Measurements from ENCODE around the gene CARS2.
A peak's percentile ranks its signal among the peaks of the same experiment; 100 is the strongest.

The CARS2 gene

DNA sequence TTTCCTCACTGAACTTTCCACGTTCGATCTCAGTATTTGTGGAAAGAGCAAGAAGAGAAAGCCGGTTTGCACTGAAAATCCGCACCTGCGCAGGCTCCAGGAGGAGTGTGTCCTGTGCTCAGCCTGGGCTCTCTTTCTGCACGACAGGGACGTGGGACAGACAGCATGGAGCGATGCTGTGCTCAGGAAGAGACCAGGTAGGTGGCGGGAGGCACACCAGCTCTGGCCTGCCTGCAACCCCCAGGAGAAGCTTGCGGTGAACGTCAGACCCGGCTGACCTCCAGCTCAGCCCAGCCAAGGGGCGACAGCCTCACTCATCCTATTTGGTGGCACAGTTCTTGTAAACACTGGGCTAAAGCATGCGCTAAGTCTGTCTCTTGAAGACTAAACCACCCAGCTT, 54.6 kb downstream of the CARS2 start:
- DNase-seq = no peak

DNA sequence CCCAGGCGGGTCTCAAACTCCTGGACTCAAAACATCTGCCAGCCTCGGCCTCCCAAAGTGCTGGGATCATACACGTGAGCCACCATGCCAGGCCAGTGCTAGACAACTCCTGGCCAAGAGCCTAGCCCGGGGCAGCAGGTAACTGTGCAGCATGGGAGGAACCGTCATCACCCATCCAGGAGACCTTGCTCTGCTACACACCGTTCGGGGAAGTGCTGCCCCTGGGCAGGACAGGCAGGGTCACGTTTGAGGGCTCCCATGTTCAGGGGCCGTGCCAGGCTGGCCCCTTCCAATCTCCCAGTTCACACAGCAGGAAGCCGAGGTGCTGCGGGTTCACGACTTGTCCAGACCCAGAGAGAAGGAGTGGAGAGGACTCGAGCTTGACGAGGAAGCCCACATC, 55.5 kb downstream of the CARS2 start:
- DNase-seq = peak; percentile 46

DNA sequence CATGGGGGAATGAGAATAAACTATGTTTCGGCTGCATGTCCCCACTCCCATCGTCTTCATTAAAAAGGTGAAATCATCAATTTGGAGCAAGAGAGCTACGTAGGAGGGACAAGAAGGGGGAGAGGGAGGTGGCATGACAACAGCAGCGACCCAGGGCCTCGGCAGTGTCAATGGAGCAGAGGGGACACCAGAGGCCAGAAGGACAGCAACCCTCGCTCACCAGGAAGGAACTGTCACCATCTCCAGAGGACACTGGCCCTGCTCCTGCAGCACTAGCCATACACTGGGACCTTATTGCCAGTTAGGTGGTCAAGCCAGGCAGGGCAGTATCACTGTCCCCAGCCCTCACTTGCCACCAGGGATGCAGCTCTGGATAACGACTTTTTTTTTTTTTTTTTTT, 56.4 kb downstream of the CARS2 start:
- DNase-seq = no peak

DNA sequence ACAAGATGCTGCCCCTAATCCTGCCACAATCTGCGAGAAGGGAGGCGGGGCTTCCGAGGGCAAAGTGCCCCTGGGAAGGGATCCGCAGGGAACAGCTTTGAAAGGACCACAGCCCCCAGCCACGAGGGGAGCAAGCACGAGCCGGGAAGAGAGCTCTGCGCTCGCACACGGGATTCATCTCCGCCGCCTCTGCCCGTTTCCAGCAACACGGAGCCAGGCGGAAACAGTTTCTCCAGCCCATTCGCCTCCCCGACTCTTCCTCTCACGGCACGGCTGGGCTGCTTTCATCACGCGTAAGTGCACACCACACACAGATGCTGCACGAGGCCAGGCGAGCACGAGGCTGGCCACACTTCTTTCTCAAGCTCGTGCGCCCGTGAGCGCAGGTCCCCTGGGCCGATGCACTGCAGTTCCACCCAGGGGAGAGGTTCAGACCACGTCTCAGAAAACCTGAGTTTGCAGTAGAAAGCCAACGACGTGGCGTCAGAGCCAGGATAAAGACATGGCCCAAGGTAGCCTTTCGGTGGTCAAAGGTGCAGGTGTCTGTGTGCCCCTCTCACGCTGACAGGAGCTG, 57.0 kb downstream of the CARS2 start:
- peak; percentile 48 for DNase-seq

DNA sequence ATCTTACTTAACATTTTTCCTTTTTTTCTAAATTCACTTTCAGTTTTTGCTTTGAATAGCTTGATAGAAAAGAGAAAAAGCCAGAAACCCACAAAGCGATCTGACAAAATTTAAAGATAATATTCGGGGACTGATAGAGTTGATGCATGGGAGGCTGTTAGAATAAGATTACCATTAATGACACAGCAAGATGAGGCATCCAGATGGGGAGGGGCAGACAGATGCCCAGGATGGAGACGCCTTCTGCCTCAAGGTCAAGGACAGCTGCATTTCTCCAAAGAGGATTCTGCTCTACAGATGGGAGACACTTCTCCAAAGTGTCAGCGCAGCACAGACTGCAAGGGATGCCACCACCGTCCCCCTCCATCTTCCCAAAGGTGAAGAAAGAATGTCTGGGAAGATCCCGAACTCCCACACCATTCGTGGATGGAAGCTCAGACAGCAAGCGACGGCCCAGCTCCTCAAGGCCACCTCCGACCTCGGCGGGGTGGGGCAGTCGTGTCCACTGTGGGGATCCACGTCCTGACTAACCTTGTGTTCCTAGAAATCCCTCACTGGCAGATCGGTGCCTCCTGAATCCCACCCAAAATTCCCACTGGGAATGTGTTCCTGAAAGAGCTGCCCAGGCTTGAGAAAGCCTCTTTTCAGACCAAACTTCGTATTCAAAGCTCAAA, 57.6 kb downstream of the CARS2 start:
- DNase-seq = no peak

DNA sequence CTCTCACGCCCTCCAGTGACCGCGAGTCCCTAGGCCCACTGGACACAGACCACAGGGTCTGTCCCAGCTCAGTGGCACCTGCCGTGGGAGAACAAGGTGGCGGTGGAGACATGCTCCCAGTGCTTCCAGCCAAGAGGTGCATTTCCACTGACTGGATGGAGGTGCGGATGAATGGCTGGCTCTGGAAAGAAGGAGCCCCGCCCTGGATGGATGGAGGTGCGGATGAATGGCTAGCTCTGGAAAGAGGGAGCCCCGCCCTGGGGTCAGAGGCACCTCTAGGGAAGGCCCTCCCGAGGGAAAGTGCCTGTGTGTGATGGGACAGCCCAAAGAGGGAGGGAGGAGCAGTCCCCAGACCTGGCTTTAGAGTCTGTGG, 58.6 kb downstream of the CARS2 start:
- DNase-seq = no peak

DNA sequence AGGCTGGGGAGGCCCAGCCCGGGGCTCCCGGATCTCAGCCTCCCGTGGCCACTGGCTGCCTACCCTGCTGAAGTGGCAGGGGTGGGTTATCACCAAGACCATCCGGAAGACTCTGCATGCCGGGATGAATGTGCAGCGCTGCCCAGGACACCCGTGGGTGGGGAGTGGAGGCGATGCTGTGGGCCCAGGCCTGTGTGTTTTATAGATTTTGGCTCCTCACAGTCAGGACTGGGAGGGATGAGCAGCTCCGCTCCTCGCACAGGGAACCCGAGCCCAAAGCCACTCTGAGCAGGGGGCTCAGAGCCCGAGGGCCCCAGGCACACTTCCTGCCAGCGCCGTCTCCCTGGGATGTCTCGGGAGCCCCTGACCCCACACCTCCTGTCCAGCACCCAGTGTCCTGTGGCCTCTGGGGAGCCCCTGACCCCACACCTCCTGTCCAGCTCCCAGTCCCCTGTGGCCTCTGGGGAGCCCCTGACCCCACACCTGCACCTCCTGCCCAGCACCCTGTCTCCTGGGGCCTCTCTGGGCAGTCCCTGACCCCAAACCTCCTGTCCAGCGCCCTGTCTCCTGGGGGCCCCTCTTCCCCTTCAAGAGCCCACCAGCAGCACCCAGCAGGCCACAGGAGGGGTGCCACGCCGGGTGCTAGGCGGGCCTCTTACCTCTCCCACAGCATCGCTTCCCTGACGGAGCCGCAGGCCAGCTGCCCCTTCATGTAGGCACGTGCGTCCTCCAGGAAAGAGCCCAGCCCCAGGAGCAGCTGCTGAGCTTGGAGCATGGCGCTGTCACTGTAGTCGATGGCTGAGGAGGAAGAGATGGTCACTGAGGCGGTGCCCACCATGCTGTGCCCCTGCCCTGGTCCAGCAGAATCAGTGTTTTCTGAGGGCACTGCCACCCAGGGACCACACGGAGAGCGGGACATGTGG, 59.2 kb downstream of the CARS2 start:
- peak; percentile 48 for DNase-seq

DNA sequence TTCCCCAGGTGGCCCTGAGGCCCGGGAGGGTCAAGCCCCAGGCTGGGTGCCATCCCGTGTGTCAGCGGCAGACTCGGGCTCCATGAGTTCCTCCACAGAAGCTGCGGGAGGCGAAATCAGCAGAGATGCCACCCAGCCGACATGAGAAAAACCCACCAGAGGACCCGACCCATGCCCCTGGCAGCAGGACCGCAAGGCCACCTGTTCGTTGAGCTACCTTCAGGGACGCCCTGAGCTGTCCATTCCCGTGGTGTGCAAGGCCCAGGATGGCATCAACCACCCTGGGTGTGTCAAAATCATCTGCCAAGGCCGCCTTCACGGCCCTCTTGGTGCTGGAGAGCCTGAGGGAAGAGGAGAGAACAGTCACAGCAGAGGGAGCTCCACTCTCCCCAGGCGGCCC, 60.2 kb downstream of the CARS2 start:
- DNase-seq = no peak

DNA sequence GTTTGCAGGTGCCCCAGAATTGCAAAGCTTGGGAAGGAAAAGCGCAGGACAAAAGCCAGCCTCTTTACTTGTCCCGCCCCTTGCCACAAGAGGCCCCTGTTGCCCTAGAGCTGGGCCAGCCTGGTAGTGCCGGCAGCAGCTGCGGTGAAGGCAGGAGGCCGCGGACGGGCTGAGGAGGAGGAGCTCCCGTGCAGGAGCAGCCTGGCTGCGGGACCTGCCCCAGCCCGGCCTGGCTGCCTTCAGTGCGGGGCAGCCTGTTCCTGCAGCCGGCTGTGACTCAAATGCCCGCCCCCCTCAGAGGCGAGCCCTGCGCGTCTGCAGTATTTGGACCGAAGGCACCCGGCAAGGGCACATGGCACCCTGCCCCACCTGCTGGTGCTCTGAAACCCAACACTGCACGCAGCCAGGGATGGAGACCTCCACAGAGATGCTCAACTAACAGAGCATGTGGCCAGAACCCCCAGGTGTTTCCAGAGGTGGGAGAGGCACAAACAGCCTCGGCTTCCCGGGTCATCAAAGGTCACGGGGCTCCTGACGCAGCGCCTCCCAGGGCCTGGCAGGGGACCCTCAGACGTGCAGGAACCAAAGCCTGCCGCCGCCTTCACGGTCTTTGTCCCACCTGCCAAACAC, 60.9 kb downstream of the CARS2 start:
- peak; percentile 64 for DNase-seq

DNA sequence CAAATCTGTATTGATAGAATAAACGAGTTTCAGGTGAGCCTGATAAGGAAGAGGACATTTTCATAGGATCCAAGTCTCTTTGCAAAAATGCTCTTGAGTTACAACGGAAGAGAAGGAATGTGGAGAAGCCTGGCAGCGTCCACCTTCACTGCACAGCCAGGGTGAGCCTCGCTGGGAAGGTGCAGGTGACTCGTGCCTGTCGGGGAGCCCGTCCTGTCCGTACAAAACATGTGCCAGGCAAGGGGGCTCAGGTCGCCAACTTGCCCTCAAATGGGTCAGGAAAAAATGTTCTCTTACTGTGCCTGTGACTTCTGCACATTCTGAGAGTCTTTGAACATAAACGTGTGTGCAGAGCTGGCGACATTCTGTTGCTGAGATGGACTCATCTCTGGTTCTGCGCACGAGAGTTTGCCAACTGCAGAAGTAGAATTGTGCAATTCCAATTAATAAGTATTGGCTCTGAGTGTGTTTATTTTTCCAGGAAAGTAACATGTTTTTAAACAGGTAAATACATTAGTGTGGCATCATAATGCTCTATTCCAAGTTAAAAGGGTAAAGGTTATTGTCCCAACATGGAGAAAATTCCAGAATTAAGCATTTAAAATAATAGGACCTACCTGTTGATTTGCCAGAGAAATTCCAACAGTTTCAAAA, 62.0 kb downstream of the CARS2 start:
- peak; percentile 41 for DNase-seq

DNA sequence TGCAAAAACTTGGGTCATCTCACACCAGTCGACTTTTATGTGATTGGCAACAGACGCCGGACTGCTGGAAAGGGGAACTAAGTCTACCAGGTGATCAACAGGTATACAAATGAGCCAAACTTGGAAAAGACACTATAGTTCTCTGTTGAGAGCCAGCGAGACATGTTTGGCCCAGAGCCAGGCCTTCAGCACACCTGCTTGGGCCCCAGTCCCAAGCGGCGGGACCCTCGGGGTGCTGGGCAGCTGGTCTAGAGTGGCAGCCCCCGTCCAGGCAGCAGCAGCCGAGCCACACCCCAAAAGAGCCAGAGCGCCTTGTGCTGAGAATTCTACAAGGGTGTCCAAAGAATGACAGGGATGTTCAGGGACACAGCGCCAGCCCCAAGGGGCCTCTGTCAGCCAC, 62.6 kb downstream of the CARS2 start:
- DNase-seq = peak; percentile 43

DNA sequence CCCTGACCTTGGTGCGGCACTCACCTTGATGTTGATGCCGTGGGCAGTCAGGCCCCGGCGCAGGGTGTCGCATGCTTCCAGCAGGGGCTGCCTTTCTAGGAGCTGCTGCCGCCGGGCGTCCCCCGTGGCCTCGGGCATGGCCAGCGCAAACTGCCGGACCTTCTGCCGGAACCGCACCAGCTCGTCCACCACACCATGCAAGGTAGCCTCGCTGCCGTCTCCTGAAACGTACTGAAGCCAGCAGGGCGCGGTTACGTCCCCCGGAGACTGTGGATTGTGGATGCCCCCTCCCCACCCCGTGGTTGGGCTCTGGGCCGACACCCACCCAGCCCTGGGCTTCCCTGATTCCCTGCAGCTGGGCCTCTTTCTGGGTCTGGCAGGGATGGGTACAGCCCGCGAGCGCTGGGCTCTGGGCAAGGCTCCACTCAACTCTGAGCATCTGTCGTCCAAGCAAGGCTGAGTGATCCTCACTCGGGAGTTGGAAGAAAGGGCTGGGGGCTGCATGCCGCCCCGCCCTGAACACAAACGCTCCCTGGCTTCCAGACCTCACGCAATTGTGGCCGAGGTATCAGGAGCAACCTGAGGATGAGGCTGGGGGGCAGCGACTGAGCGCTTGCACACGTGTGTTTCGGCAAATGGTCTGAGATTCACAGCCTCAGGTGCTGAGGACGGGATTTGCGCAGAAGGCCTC, 63.5 kb downstream of the CARS2 start:
- peak; percentile 48 for DNase-seq

DNA sequence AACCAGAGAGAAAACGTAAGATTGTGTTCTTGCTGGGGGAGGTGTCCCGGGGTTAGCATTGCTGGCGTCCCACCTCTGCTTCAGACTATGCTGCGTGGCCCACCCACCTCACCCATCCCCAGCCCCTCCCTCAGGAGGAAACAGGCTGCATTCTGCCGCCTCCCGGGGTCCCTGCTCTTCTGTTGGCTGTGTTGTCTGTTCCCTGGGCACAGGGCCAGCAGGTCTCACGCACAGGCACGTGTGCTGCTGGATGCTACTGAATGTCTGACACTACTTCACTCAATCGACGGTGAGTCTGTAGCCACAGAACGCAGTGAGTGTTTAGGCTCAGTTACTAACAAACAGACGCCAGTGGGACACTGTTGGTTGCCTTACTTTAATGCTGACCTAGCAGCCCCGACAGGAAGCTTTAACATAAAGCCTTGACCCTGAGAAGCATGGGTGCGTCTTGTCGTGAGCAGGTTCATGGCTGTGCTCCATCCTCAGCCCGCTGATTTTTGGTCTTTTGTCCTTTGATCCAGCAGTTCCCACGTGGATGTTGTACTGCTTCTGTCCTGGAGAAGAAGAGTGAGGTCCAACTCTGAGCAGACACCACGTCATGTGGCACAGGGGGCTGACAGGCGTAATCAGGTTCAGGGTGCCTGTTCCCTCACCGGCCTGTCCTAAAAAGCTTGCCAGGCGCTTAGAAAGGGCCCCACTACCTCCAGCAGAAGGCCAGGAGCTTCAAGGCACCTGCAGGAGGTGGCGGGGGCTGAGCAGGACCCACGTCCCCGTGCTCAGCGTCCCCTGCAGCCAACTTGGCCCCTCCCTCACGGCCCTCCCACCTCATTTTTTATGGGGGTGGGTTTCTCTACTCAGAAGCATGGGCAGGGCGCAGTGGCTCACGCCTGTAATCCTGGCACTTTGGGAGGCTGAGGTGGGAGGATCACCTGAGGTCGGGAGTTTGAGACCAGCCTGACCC, 64.6 kb downstream of the CARS2 start:
- peak; percentile 44 for DNase-seq

DNA sequence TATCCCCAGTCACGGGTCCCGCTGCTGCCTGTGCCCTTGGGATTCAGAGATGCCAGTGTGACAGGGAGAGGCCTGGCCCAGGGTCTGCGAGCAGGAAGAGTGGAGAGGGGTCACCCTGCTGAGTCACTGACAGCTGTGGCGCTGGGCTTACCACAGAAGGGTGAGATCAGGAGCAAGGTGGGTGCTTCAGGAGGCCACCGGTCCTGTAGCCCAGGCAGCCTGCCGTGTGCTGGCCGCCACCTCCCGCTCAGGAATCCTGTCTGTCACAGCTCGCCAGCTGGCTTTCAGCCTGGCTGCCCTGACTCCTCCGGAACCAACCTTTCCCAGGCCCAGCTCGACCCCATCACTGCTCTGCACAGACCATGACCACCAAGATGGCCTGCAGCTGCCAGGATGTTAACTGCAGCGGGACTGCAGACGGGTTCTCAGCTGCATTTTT, 65.3 kb downstream of the CARS2 start:
- no peak for DNase-seq

DNA sequence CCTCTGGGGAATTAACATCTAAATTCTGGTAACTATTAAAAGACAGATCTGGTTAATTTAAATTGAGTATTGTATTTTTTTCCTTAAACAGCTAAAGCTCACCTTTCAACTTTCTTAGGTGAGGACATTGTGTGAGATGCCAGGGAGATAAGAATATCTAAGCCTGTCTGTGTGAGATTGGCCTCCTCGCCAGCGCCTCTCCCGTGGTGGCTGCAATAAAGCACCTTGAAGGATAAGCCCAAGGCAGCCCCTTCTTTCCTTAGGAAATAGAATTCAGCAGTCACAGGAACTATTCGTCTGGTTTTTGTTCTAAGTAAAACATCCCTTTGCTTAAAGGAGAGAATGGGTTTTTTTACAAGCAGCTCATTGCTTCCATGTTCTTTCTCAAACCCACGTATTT, 66.0 kb downstream of the CARS2 start:
- DNase-seq = no peak

DNA sequence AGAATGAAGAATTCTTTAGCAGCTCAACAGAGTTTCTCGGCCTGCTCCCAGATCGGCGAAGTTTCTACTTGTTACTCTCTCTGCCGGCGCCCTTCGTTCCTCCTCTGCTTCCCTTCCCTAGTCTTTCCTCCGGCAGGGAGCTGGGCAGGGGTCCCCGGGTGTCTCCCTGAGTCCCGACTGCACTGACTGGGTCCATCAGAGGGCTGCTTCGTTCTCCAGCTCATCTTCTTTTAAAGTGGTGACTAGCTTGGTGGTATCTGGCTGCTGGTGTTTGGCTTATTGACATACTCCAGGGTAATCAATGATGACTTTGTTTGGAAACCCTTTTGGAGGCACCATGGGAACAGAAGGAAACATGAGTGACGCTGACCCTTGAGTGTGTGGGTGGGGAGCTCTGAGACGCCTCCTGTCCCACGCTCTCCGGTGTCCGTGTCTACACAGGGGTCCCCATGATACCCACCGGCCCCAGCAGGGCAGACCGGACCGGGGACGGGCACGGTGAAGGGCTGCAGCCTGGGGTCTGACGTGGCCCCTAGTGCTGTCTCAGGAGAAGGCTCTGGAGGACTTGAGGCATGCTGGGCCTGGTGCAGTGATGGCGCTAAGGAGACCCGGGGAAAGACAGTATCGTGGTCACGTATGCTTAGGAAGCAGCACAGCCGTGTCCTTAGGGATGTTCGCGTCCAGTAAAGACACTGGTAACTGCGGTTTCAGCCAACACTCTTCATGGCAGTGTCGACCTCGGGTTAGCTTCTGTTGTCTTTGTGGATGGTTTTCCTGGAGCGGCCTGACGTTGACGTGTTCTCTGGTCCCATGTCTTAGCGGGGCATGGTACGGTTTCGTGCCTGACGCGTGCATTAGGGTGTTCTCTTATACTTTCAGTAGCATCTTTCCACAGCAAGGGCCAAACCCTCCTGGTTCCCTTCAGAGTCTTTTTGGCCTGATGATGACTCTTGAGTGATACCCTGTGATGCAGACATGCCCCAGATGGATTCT, 66.8 kb downstream of the CARS2 start:
- DNase-seq = no peak

DNA sequence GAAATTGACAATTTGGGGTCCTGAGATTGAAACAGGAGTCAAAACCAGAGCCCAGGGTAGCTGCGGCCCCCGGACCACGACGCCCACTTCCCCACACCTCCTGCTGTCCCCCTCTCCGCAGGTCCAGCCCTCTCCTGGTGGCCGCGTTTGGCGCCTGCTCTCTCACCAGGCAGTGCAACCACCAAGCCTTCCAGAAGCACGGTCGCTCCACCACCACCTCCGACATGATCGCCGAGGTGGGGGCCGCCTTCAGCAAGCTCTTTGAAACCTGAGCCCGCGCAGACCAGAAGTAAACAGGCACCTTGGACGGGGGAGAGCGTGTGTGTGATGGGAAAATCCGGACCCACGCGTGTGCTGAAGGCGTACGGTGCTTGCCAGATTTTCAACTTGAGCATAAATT, 67.7 kb downstream of the CARS2 start:
- DNase-seq = no peak

DNA sequence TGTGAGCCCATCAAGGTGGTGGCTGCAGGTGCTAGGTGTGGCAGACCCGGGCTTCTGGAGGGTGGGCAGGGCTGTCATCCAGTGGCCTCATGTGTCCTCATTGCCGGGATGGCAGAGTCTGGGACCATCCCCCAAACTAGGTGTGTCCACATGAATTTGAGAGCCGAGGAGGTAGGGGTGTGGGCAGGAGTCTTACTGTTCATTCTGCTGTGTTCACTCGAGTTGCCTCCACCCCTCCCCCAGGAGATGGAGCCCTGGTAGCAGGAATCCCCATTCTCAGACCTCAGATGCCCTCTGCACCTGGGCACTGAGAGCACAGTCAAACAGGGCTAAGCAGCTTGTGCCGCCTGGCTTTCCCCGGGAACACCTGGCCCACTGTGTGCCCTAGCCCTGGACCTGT, 68.2 kb downstream of the CARS2 start:
- DNase-seq = no peak

DNA sequence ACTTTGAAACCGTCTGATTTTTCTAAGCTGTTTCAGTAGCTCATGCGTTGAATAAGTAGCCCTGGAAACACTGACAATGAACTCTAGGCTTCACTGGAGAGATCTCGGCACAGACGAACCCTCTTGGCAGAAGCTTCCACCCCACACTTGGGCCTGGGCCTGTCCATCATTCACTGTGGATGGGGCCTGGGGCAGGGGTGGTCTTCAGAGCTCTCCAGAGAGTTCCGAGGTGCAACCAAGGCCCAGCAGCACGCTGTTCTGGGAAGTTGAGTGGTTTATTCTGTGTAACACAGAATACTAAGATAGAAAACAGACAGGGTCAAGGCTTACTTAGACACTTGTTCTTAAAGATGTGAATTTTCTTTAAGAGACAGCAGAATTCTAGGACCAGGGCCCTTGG, 68.6 kb downstream of the CARS2 start:
- DNase-seq = no peak

DNA sequence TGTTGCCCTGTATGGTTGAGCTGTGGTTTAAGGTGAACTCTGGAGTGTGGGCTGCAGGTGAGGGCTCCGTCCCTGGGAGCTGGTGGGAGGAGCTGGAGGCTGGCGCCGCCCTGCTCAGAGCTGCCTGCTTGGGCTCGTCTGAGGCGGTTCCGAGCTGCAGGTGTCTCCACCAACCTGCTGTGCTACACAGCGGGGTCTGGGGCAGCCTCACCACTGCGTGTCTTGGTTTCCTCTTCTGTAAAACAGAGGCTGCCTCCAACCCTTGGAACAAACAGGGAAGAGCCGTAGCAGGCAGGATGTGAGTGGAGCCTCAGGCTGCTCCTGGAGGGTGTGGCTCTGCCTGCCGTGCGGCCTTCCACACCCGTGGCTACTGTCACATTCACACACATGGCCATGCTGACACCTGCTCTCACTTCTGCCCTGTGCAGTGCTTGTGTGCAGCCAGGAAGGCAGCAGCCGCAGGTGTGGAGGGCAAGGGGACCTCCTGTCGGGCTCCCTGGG, 69.2 kb downstream of the CARS2 start:
- no peak for DNase-seq

All from activated CD8-positive, alpha-beta memory T cell treated with anti-CD3 and anti-CD28 coated beads, Interleukin-2, amount 50 U/mL, for 48 hours (primary cell).